Fibroblast of the aortic adventitia (primary cell): ENCODE data around the gene EEPD1. TPM values are rescaled to one million over a fixed set of nuclear protein-coding genes. Genes with fewer than 3 reads are reported as not detected.

ENCODE experiments used
- DNase-seq: peaks from one replicate; pipeline ENCODE4 v3.0.0-alpha.2; 2010; ENCODE audit warnings: low read depth
- H3K4me3 ChIP-seq: 2 replicates; pipeline ENCODE4 v1.5.1; 2011; ENCODE audit warnings: low read depth, mild to moderate bottlenecking, control low read depth, low read length, moderate library complexity
- CTCF ChIP-seq: IDR thresholded peaks from 2 replicates; pipeline ENCODE4 v1.5.1; 2011; ENCODE audit warnings: mild to moderate bottlenecking, low read length, control low read depth, inconsistent platforms; ENCODE audit not compliant: insufficient read depth
- total RNA-seq: library from RNA; depleted of rRNA; stranded (reverse); fragments of >200 nt; gene quantifications from 2 replicates; pipeline ENCODE4 v1.2.3, GENCODE V29; 2012; ENCODE audit warnings: low replicate concordance

EEPD1 gene
- total RNA-seq, 1 donor, result 5.2 TPM

- DNase-seq, result no peak
These were observed 37.6 kb downstream of the EEPD1 start for GRCh38 chr7:36190447-36191291.

GRCh38 chr7:36191292-36191920 is 38.4 kb downstream of the EEPD1 start:
- no peak overlapping the region for H3K4me3 ChIP-seq
- DNase-seq, result no peak

More at GRCh38 chr7:36190447-36191291, 37.6 kb downstream of the EEPD1 start:
- no peak overlapping the region for H3K4me3 ChIP-seq
- no peak for TF ChIP-seq CTCF

GRCh38 chr7:36192053-36192824 is 39.2 kb downstream of the EEPD1 start:
- no peak for TF ChIP-seq CTCF
- H3K4me3 ChIP-seq, result no peak overlapping the region
- DNase-seq, result peak; percentile 44

More at GRCh38 chr7:36191292-36191920, 38.4 kb downstream of the EEPD1 start:
- TF ChIP-seq CTCF, result no peak

GRCh38 chr7:36192877-36193276 is 39.8 kb downstream of the EEPD1 start:
- DNase-seq, result no peak
- no peak for TF ChIP-seq CTCF
- no peak overlapping the region for H3K4me3 ChIP-seq

- no peak overlapping the region for H3K4me3 ChIP-seq
- TF ChIP-seq CTCF, result no peak
- no peak for DNase-seq
These were observed 45.8 kb downstream of the EEPD1 start for GRCh38 chr7:36198854-36199266.

GRCh38 chr7:36199329-36199728 is 46.3 kb downstream of the EEPD1 start:
- no peak overlapping the region for H3K4me3 ChIP-seq
- no peak for TF ChIP-seq CTCF
- no peak for DNase-seq
